K562 treated with DMSO at 1 percent for 12 hours (cell line): Measurements from ENCODE around the gene TUBB3. TPM values are rescaled to one million over a fixed set of nuclear protein-coding genes. Genes with fewer than 3 reads are reported as not detected.

Source experiments
- total RNA-seq: library from RNA; unstranded; fragments of 300-600 nt; gene quantifications from 2 replicates; pipeline ENCODE4 v1.2.3, GENCODE V29; 2022; ENCODE audit not compliant: insufficient read depth

Gene TUBB3
- 16.8 and 20.2 TPM in 2 replicates for total RNA-seq

DNA sequence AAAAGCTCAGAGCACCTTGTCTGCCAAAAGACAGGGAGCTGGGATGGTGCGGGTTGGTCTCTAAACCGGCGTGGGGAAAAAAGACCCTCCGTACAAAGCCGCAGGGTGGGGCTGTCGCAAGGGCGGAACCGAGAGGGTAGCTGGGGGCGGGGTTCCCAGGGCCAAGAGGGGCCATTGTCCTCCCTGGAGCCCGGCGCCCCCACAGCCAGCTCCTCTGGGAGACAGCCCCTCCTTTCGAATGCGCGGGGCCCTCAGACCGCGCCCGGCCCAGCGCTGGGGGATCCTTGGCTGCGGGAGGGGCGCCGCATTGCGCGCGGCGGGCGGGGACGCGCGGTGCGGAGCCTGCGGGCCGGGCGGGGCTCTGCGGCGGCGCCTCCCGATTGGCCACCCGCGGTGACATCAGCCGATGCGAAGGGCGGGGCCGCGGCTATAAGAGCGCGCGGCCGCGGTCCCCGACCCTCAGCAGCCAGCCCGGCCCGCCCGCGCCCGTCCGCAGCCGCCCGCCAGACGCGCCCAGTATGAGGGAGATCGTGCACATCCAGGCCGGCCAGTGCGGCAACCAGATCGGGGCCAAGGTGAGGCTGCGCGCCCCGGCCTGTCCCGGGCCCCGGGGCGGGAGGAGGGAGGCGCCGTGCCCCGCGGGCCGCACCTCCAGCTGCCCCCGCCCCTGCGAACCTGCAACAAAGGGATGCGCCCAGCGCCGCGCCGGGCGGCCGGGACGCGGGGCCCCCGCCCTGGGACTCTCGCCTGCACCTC, at the start of gene TUBB3:
Gene TUBB3, plus strand, starts transcription at position 459 of the 756 bp plus-strand sequence. Its CDS starts 60 bp downstream, at position 519.

DNA sequence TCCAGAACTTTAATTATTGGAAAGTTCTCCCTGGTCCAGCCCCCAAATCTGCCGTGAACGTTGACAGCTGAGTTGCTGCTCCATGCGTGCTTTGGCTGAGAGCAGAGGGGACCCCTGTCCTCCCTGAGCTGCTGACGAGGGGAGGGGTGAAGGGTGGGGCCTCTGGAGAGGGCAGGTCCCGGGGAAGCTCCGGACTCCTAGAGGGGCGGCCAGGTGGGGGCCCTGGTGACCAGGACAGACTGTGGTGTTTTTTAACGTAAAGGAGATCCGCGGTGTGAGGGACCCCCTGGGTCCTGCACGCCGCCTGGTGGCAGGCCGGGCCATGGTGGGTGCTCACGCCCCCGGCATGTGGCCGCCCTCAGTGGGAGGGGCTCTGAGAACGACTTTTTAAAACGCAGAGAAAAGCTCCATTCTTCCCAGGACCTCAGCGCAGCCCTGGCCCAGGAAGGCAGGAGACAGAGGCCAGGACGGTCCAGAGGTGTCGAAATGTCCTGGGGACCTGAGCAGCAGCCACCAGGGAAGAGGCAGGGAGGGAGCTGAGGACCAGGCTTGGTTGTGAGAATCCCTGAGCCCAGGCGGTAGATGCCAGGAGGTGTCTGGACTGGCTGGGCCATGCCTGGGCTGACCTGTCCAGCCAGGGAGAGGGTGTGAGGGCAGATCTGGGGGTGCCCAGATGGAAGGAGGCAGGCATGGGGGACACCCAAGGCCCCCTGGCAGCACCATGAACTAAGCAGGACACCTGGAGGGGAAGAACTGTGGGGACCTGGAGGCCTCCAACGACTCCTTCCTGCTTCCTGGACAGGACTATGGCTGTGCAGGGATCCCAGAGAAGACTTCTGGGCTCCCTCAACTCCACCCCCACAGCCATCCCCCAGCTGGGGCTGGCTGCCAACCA, 4.4 kb upstream of the TUBB3 start, which contains the start of gene MC1R:
Gene MC1R, plus strand, starts transcription at position 410 of the 895 bp plus-strand sequence. Its CDS starts 397 bp downstream, at position 807.

Other genes starting within 250 kb of the TUBB3 start
- gene CDK10, start 236.7 kb upstream of the TUBB3 start, total RNA-seq, result 26.6 and 30.6 TPM in 2 replicates
- 14.1 and 23.0 TPM in 2 replicates for gene SPATA2L, start 221.6 kb upstream of the TUBB3 start, total RNA-seq
- 11.6 and 16.6 TPM in 2 replicates for gene VPS9D1, start 202.4 kb upstream of the TUBB3 start, total RNA-seq
- 10.0 and 23.6 TPM in 2 replicates for gene ZNF276, start 201.8 kb upstream of the TUBB3 start, total RNA-seq
- gene FANCA, start 106.7 kb upstream of the TUBB3 start, total RNA-seq, result 32.5 and 48.1 TPM in 2 replicates
- gene SPIRE2, start 94.9 kb upstream of the TUBB3 start, total RNA-seq, result 7.4 and 11.7 TPM in 2 replicates
- gene TCF25, start 49.8 kb upstream of the TUBB3 start, total RNA-seq, result 93.5 and 123 TPM in 2 replicates
- gene MC1R, start 4.5 kb upstream of the TUBB3 start, total RNA-seq, result 4.5 and 10.8 TPM in 2 replicates
- gene DEF8, start 25.4 kb downstream of the TUBB3 start, total RNA-seq, result 53.0 and 82.8 TPM in 2 replicates
- 5.0 and 13.4 TPM in 2 replicates for gene DBNDD1, start 96.1 kb downstream of the TUBB3 start, total RNA-seq
- not detected in 2 replicates for gene PRDM7, start 154.0 kb downstream of the TUBB3 start, total RNA-seq